ENCODE measurements around the gene PPP5C. TPM values are rescaled to one million over a fixed set of nuclear protein-coding genes. Genes with fewer than 3 reads are reported as not detected.
"Not testable (repeated sequence)": the region's sequence is repeated elsewhere in the genome, so short reads cannot be mapped to it uniquely, and the experiment has no call there.

Gene PPP5C
- total and polyA plus RNA-seq, 5 donors = 62.4 to 74.1 (median 64.1) TPM

GRCh38 chr19:46394402-46394797 is 47.5 kb downstream of the PPP5C start:
- H3K4me1 ChIP-seq (ENCODE audit: control insufficient read depth, insufficient read depth, low read length) = no peaks in the 10 kb centered on the region
- H3K27ac ChIP-seq (ENCODE audit: low read length) = no peak overlapping the region
- peak in 2 of 3 donors; percentile 4 to 49 for DNase-seq
- H3K27me3 ChIP-seq (ENCODE audit: control insufficient read depth, insufficient read depth) = no peaks in the 10 kb centered on the region
- no peak overlapping the region for H3K4me3 ChIP-seq (ENCODE audit: low read length)
- no peaks in the 10 kb centered on the region for H3K9me3 ChIP-seq (ENCODE audit: control insufficient read depth, low read length)
- intact Hi-C loops (cut with DNase I) = loop anchor here in 1 of 4 donors (2.0 to 10.0 kb wide), 2 partner anchors 94 to 120 kb away; no protein-coding TSS in a partner anchor
- WGBS = 82% methylated on average over 5 of the region's 5 CpGs
- no peak for ATAC-seq

GRCh38 chr19:46397801-46398479 is 51.1 kb downstream of the PPP5C start:
- not testable (repeated sequence) for H3K27me3 ChIP-seq (ENCODE audit: control insufficient read depth, insufficient read depth); H3K4me3 ChIP-seq (ENCODE audit: low read length); H3K9me3 ChIP-seq (ENCODE audit: control insufficient read depth, low read length); H3K4me1 ChIP-seq (ENCODE audit: control insufficient read depth, insufficient read depth, low read length); ATAC-seq; H3K27ac ChIP-seq (ENCODE audit: low read length)
- 91% methylated on average over 14 of the region's 14 CpGs for whole genome bisulfite sequencing
- peak in 2 of 3 donors; percentile 15 to 26 for DNase-seq
- intact Hi-C loops (cut with DNase I) = loop anchor here in 2 of 4 donors (2.0 to 10.0 kb wide), 2 partner anchors 91 to 117 kb away; no protein-coding TSS in a partner anchor

- Histone ChIP-seq H3K27me3 (ENCODE audit: control insufficient read depth, insufficient read depth) (no peaks in the 10 kb centered on the region), H3K27ac (ENCODE audit: low read length) (no peak overlapping the region), H3K4me3 (ENCODE audit: low read length) (no peak overlapping the region), H3K9me3 (ENCODE audit: control insufficient read depth, low read length) (no peaks in the 10 kb centered on the region), H3K4me1 (ENCODE audit: control insufficient read depth, insufficient read depth, low read length) (no peaks in the 10 kb centered on the region)
- 89% methylated on average over 11 of the region's 11 CpGs for WGBS
- intact Hi-C loops (cut with DNase I) = loop anchor here (2.0 to 5.0 kb wide), 3 partner anchors 84 to 86 kb away; no protein-coding TSS in a partner anchor
- DNase-seq (peak in 1 of 3 donors; percentile 45), ATAC-seq (no peak)
These were observed 55.8 kb downstream of the PPP5C start for GRCh38 chr19:46402725-46403124.

GRCh38 chr19:46404055-46404752 is 57.3 kb downstream of the PPP5C start:
- Histone ChIP-seq H3K27me3 (ENCODE audit: control insufficient read depth, insufficient read depth) (no peaks in the 10 kb centered on the region), H3K4me3 (ENCODE audit: low read length) (peak overlapping the region; percentile 24), H3K27ac (ENCODE audit: low read length) (peak overlapping the region; percentile 10), H3K9me3 (ENCODE audit: control insufficient read depth, low read length) (no peaks in the 10 kb centered on the region), H3K4me1 (ENCODE audit: control insufficient read depth, insufficient read depth, low read length) (peaks cover 4% of the 10 kb centered on the region)
- peak; percentile 56 to 64 for ATAC-seq
- peak; percentile 62 to 90 (median 83) for DNase-seq
- intact Hi-C loops (cut with DNase I) = loop anchor here in 1 of 4 donors (5.0 kb wide), 1 partner anchor 83 kb away; no protein-coding TSS in a partner anchor
- 2% methylated on average over 36 of the region's 36 CpGs for WGBS

- Histone ChIP-seq H3K27ac (ENCODE audit: low read length) (peak overlapping the region; percentile 10), H3K27me3 (ENCODE audit: control insufficient read depth, insufficient read depth) (no peaks in the 10 kb centered on the region)
These were observed 58.0 kb downstream of the PPP5C start for GRCh38 chr19:46404753-46405468.

GRCh38 chr19:46406976-46407375 is 60.1 kb downstream of the PPP5C start:
- no peak for DNase-seq
- WGBS = 14% methylated on average over 6 of the region's 6 CpGs
- no peak for ATAC-seq
- intact Hi-C loops (cut with DNase I) = no loop called here
- Histone ChIP-seq H3K9me3 (ENCODE audit: control insufficient read depth, low read length) (no peaks in the 10 kb centered on the region), H3K4me1 (ENCODE audit: control insufficient read depth, insufficient read depth, low read length) (peaks cover 6% of the 10 kb centered on the region), H3K27me3 (ENCODE audit: control insufficient read depth, insufficient read depth) (no peaks in the 10 kb centered on the region), H3K27ac (ENCODE audit: low read length) (no peak overlapping the region), H3K4me3 (ENCODE audit: low read length) (no peak overlapping the region)

More at GRCh38 chr19:46404753-46405468, 58.0 kb downstream of the PPP5C start:
- Histone ChIP-seq H3K9me3 (ENCODE audit: control insufficient read depth, low read length) (no peaks in the 10 kb centered on the region), H3K4me1 (ENCODE audit: control insufficient read depth, insufficient read depth, low read length) (peaks cover 4% of the 10 kb centered on the region), H3K4me3 (ENCODE audit: low read length) (peak overlapping the region; percentile 24)
- WGBS = 14% methylated on average over 41 of the region's 41 CpGs
- intact Hi-C loops (cut with DNase I) = loop anchor here in 1 of 4 donors (5.0 kb wide), 1 partner anchor 82 kb away; no protein-coding TSS in a partner anchor
- DNase-seq = peak in 2 of 3 donors; percentile 73 to 75
- peak; percentile 12 to 22 for ATAC-seq

- Histone ChIP-seq H3K9me3 (ENCODE audit: control insufficient read depth, low read length) (no peaks in the 10 kb centered on the region), H3K4me3 (ENCODE audit: low read length) (no peak overlapping the region), H3K27ac (ENCODE audit: low read length) (peak overlapping the region; percentile 84), H3K4me1 (ENCODE audit: control insufficient read depth, insufficient read depth, low read length) (peaks cover 6% of the 10 kb centered on the region), H3K27me3 (ENCODE audit: control insufficient read depth, insufficient read depth) (no peaks in the 10 kb centered on the region)
- ATAC-seq (peak; percentile 5 to 20), DNase-seq (peak in 1 of 3 donors; percentile 60)
- intact Hi-C loops (cut with DNase I) = no loop called here
- WGBS = 14% methylated on average over 22 of the region's 23 CpGs
These were observed 61.2 kb downstream of the PPP5C start for GRCh38 chr19:46407856-46408663.

GRCh38 chr19:46408664-46409039 is 61.8 kb downstream of the PPP5C start:
- Histone ChIP-seq H3K4me1 (ENCODE audit: control insufficient read depth, insufficient read depth, low read length) (peaks cover 6% of the 10 kb centered on the region), H3K9me3 (ENCODE audit: control insufficient read depth, low read length) (no peaks in the 10 kb centered on the region), H3K4me3 (ENCODE audit: low read length) (no peak overlapping the region), H3K27ac (ENCODE audit: low read length) (peak overlapping the region; percentile 84), H3K27me3 (ENCODE audit: control insufficient read depth, insufficient read depth) (no peaks in the 10 kb centered on the region)
- DNase-seq (peak; percentile 85 to 95 (median 92)), ATAC-seq (peak; percentile 58 to 67)
- intact Hi-C loops (cut with DNase I) = no loop called here
- 3% methylated on average over 11 of the region's 11 CpGs for WGBS

GRCh38 chr19:46409191-46409590 is 62.3 kb downstream of the PPP5C start:
- Histone ChIP-seq H3K27ac (ENCODE audit: low read length) (peak overlapping the region; percentile 65), H3K4me3 (ENCODE audit: low read length) (no peak overlapping the region), H3K27me3 (ENCODE audit: control insufficient read depth, insufficient read depth) (no peaks in the 10 kb centered on the region), H3K4me1 (ENCODE audit: control insufficient read depth, insufficient read depth, low read length) (peaks cover 6% of the 10 kb centered on the region), H3K9me3 (ENCODE audit: control insufficient read depth, low read length) (no peaks in the 10 kb centered on the region)
- intact Hi-C loops (cut with DNase I) = no loop called here
- no peak for ATAC-seq
- no peak for DNase-seq
- 60% methylated on average over 3 of the region's 3 CpGs for WGBS
